Fibroblast of the aortic adventitia (primary cell): ENCODE measurements around the gene ZDHHC20. TPM values are rescaled to one million over a fixed set of nuclear protein-coding genes. Genes with fewer than 3 reads are reported as not detected.

ENCODE experiments used
- DNase-seq: peaks from one replicate; pipeline ENCODE4 v3.0.0-alpha.2; 2010; ENCODE audit warnings: low read depth
- H3K4me3 ChIP-seq: 2 replicates; pipeline ENCODE4 v1.5.1; 2011; ENCODE audit warnings: low read depth, mild to moderate bottlenecking, control low read depth, low read length, moderate library complexity
- CTCF ChIP-seq: IDR thresholded peaks from 2 replicates; pipeline ENCODE4 v1.5.1; 2011; ENCODE audit warnings: mild to moderate bottlenecking, low read length, control low read depth, inconsistent platforms; ENCODE audit not compliant: insufficient read depth
- small RNA-seq: library from RNA; depleted of rRNA; stranded (forward); fragments of <200 nt; gene quantifications from one replicate; pipeline ENCODE3, GENCODE V24; 2012
- total RNA-seq: library from RNA; depleted of rRNA; stranded (reverse); fragments of >200 nt; gene quantifications from 2 replicates; pipeline ENCODE4 v1.2.3, GENCODE V29; 2012; ENCODE audit warnings: low replicate concordance

The ZDHHC20 gene
- total RNA-seq, 1 donor, result 108 TPM

DNA sequence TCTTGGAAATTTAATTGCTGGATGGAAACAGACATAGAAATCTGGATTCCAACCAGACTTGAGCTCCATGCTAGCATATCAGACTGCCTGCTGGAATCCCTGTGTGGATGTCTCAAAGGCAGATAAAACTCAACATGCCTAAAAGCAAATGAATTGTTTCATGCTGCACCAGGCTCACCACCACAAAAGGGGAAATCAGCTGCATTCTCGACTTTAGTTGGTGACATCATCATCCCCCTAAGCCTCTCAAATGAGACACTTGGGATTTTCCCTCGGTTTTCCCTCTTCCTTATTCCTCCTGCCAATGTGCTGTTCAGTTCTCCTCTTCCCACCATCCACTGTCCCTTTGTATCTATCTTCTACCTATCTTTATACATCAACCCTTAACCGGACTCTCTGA, 134.3 kb downstream of the ZDHHC20 start:
- no peak overlapping the region for H3K4me3 ChIP-seq
- DNase-seq, result no peak
- TF ChIP-seq CTCF, result no peak

DNA sequence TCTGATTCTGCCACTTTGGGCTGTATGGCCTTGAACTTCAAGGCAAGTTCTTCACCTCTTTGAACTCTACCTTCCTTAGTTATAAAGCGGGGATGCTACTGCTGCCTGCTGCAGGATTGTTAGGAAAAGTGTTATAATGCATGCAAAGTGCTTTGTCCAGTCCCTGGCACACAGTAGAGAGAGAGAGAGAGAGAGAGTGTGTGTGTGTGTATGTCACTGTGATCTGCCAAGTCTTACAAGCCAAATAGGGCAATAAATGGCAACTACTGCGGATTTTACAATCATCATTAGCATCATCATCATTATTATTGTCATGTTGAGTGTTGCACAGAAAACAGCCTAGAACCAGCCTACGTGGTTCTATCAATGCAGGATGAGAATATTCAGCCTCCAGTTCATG, 136.1 kb downstream of the ZDHHC20 start:
- no peak for TF ChIP-seq CTCF
- no peak for DNase-seq
- H3K4me3 ChIP-seq, result no peak overlapping the region

Small RNAs within 50 kb of the gene (small RNA-seq; reads per million reads assigned to genes)
- gene RNA5SP25, result not detected

Other genes with a start within 250 kb of the ZDHHC20 start
- gene MICU2, start 144.9 kb upstream of the ZDHHC20 start, total RNA-seq, result 51.8 and 57.7 TPM in 2 replicates
- gene FGF9, start 211.8 kb upstream of the ZDHHC20 start, total RNA-seq, result 0.18 and 2.5 TPM in 2 replicates